H9 (cell line): Measurements from ENCODE around the gene ZDHHC11. TPM values are rescaled to one million over a fixed set of nuclear protein-coding genes. Genes with fewer than 3 reads are reported as not detected.
"Not testable (repeated sequence)": the region's sequence is repeated elsewhere in the genome, so short reads cannot be mapped to it uniquely, and the experiment has no call there.

Source experiments
- DNase-seq: peaks from one replicate; pipeline ENCODE4 v3.0.0-alpha.2; 2017
- H2AFZ ChIP-seq: one replicate; pipeline ENCODE4 v1.6.1; 2013; ENCODE audit warnings: mild to moderate bottlenecking, low read length, control low read depth, moderate library complexity
- H2AK5ac ChIP-seq: 2 replicates; pipeline ENCODE4 v1.6.1; 2013; ENCODE audit warnings: low read length, control low read depth, mixed read lengths; ENCODE audit not compliant: insufficient read length
- H2BK120ac ChIP-seq: one replicate; pipeline ENCODE4 v1.6.1; 2013; ENCODE audit warnings: low read depth, mild to moderate bottlenecking, low read length, control low read depth, inconsistent platforms; ENCODE audit not compliant: poor library complexity, severe bottlenecking
- H2BK12ac ChIP-seq: 2 replicates; pipeline ENCODE4 v1.6.1; 2013; ENCODE audit warnings: low read length, control low read depth, mixed read lengths, low read depth; ENCODE audit not compliant: insufficient read length
- H2BK15ac ChIP-seq: 2 replicates; pipeline ENCODE4 v1.6.1; 2013; ENCODE audit warnings: low read depth, low read length, control low read depth
- H2BK20ac ChIP-seq: one replicate; pipeline ENCODE4 v1.6.1; 2013; ENCODE audit warnings: low read depth, mild to moderate bottlenecking, low read length, control low read depth, inconsistent platforms; ENCODE audit not compliant: poor library complexity, severe bottlenecking
- H2BK5ac ChIP-seq: 2 replicates; pipeline ENCODE4 v1.6.1; 2013; ENCODE audit warnings: low read length, control low read depth, mixed read lengths; ENCODE audit not compliant: insufficient read length
- H3K14ac ChIP-seq: 2 replicates; pipeline ENCODE4 v1.6.1; 2013; ENCODE audit warnings: low read length, control low read depth; ENCODE audit not compliant: insufficient read depth
- H3K18ac ChIP-seq: 2 replicates; pipeline ENCODE4 v1.6.1; 2013; ENCODE audit warnings: low read depth, mild to moderate bottlenecking, mixed read lengths, low read length, control low read depth; ENCODE audit not compliant: insufficient read length
- H3K23ac ChIP-seq: 2 replicates; pipeline ENCODE4 v1.6.1; 2013; ENCODE audit warnings: low read length, control low read depth, mixed read lengths, low read depth; ENCODE audit not compliant: insufficient read length
- H3K23me2 ChIP-seq: 2 replicates; pipeline ENCODE4 v1.6.1; 2013; ENCODE audit warnings: low read depth, mild to moderate bottlenecking, mixed read lengths, low read length, control low read depth; ENCODE audit not compliant: insufficient read length, poor library complexity, severe bottlenecking
- H3K27ac ChIP-seq: 2 replicates; pipeline ENCODE4 v1.5.1; 2013; ENCODE audit warnings: low read length, control low read depth, mixed read lengths, low read depth; ENCODE audit not compliant: insufficient read length
- H3K27me3 ChIP-seq: 2 replicates; pipeline ENCODE4 v1.6.1; 2013; ENCODE audit warnings: low read length, control low read depth, inconsistent platforms; ENCODE audit not compliant: insufficient read depth
- H3K4ac ChIP-seq: 2 replicates; pipeline ENCODE4 v1.6.1; 2013; ENCODE audit warnings: low read depth, mild to moderate bottlenecking, control low read depth, inconsistent platforms, low read length, moderate library complexity
- H3K4me1 ChIP-seq: 2 replicates; pipeline ENCODE4 v1.6.1; 2013; ENCODE audit warnings: low read length, control low read depth, inconsistent platforms; ENCODE audit not compliant: insufficient read depth
- H3K4me2 ChIP-seq: 2 replicates; pipeline ENCODE4 v1.6.1; 2013; ENCODE audit warnings: low read length, control low read depth, mixed read lengths; ENCODE audit not compliant: insufficient read length, insufficient read depth
- H3K56ac ChIP-seq: 2 replicates; pipeline ENCODE4 v1.6.1; 2013; ENCODE audit warnings: low read depth, mild to moderate bottlenecking, mixed read lengths, low read length, control low read depth; ENCODE audit not compliant: insufficient read length
- H3K79me1 ChIP-seq: 2 replicates; pipeline ENCODE4 v1.6.1; 2013; ENCODE audit warnings: low read depth, mild to moderate bottlenecking, moderate library complexity, low read length, control low read depth, inconsistent platforms; ENCODE audit not compliant: insufficient read depth, poor library complexity, severe bottlenecking
- H3K79me2 ChIP-seq: 2 replicates; pipeline ENCODE4 v1.6.1; 2013; ENCODE audit warnings: low read length, control low read depth, inconsistent platforms; ENCODE audit not compliant: insufficient read depth
- H3K9ac ChIP-seq: 2 replicates; pipeline ENCODE4 v1.6.1; 2013; ENCODE audit warnings: low read length, control low read depth, mixed read lengths; ENCODE audit not compliant: insufficient read length; ENCODE audit errors: extremely low read depth
- H3K9me3 ChIP-seq: one replicate; pipeline ENCODE4 v1.6.1; 2013; ENCODE audit warnings: low read depth, low read length, inconsistent platforms; ENCODE audit not compliant: control insufficient read depth
- H3T11ph ChIP-seq: one replicate; pipeline ENCODE4 v1.6.1; 2013; ENCODE audit warnings: mild to moderate bottlenecking, low read length, control low read depth, inconsistent platforms
- H4K20me1 ChIP-seq: one replicate; pipeline ENCODE4 v1.6.1; 2013; ENCODE audit not compliant: control insufficient read depth, insufficient read length, insufficient read depth
- H4K5ac ChIP-seq: 2 replicates; pipeline ENCODE4 v1.6.1; 2013; ENCODE audit warnings: low read depth, mild to moderate bottlenecking, mixed read lengths, low read length, control low read depth; ENCODE audit not compliant: insufficient read length
- H4K8ac ChIP-seq: replicated peaks from 2 replicates; pipeline ENCODE4 v1.6.1; 2013; ENCODE audit warnings: low read length, control low read depth, mixed read lengths, low read depth; ENCODE audit not compliant: insufficient read length
- H4K91ac ChIP-seq: 2 replicates; pipeline ENCODE4 v1.6.1; 2013; ENCODE audit warnings: low read depth, mild to moderate bottlenecking, moderate library complexity, mixed read lengths, low read length, control low read depth; ENCODE audit not compliant: insufficient read length
- H3K27ac Mint-ChIP-seq, 3 experiments: 2 replicates in 2 of 3; 3 replicates in 1 of 3; pipeline ENCODE4 v1.8.0; 2020 to 2021; ENCODE audit warnings: mixed read lengths in 3 of 3, mild to moderate bottlenecking in 1 of 3, moderate library complexity in 1 of 3
- H3K27me3 Mint-ChIP-seq: 2 replicates; pipeline ENCODE4 v1.8.0; 2021; ENCODE audit warnings: low read depth, mild to moderate bottlenecking, moderate library complexity, mixed read lengths
- H3K36me3 Mint-ChIP-seq, 3 experiments: 2 replicates in 2 of 3; 3 replicates in 1 of 3; pipeline ENCODE4 v1.8.0; 2020 to 2021; ENCODE audit warnings: low read depth in 3 of 3, mixed read lengths in 3 of 3; ENCODE audit not compliant: insufficient read depth in 1 of 3
- H3K4me1 Mint-ChIP-seq, 2 experiments: 2 replicates each; pipeline ENCODE4 v1.8.0; 2020; ENCODE audit warnings: mixed read lengths in 2 of 2
- H3K4me3 Mint-ChIP-seq, 2 experiments: 2 replicates in 1 of 2; 3 replicates in 1 of 2; pipeline ENCODE4 v1.8.0; 2020 to 2021; ENCODE audit warnings: mild to moderate bottlenecking in 2 of 2, mixed read lengths in 2 of 2, moderate library complexity in 1 of 2
- H3K9me3 Mint-ChIP-seq, 2 experiments: 2 replicates in 1 of 2; 3 replicates in 1 of 2; pipeline ENCODE4 v1.8.0; 2020; ENCODE audit warnings: mild to moderate bottlenecking in 2 of 2, mixed read lengths in 2 of 2, moderate library complexity in 1 of 2
- WGBS: extraction: QIAGEN DNeasy Blood & Tissue Kit; methylation state at CpG from one replicate; pipeline ENCODE4 v1.1.7; 2013; ENCODE audit warnings: missing lambda C conversion rate, low lambda C conversion rate, mixed read lengths; ENCODE audit not compliant: insufficient read length; ENCODE audit errors: extremely low coverage; 5-methylcytosine and 5-hydroxymethylcytosine counted together
- total RNA-seq: library from RNA; stranded (reverse); gene quantifications from 2 replicates; pipeline ENCODE4 v1.2.1, GENCODE V29; 2021

The ZDHHC11 gene
- total RNA-seq, 1 experiment from 2014 or later: 37.6 TPM

DNA sequence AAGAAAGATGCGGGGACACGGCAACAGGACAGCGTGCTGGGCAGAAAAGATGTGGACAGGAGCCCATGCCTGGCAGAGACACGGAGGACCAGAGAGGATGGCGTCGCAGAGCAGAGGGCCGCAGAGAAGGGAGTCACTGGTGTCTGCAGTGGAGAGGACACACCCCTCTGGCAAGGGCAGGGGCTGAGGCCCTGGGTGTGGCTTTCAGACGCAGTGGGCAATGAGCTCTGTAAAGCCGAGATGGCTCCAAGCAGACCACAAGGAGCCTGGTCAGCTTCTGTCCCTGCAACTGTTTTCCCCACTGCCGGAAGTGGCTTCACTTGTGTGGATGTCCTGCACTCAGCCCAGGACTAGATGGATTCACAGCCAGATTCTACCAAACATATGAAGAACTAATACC, 62.1 kb downstream of the ZDHHC11 start:
- not testable (repeated sequence) for H4K91ac ChIP-seq, H3K9ac ChIP-seq, H3K18ac ChIP-seq, H3K9me3 ChIP-seq, H3K23ac ChIP-seq, H2BK5ac ChIP-seq, H3K4me2 ChIP-seq, H4K8ac ChIP-seq, H2AK5ac ChIP-seq, H3K4me1 ChIP-seq, H2BK12ac ChIP-seq, H3K27me3 ChIP-seq, H3K27ac ChIP-seq, H3K56ac ChIP-seq, H3K79me1 ChIP-seq, H4K5ac ChIP-seq, H4K20me1 ChIP-seq, H2BK20ac ChIP-seq, H3K27ac Mint-ChIP-seq, H2AFZ ChIP-seq, H3K4me1 Mint-ChIP-seq, H3K23me2 ChIP-seq, H3K4me3 Mint-ChIP-seq, H3K14ac ChIP-seq, H3K4ac ChIP-seq, H3T11ph ChIP-seq, H3K79me2 ChIP-seq, H2BK120ac ChIP-seq, H2BK15ac ChIP-seq, DNase-seq
- peaks cover 44 to 50% of the 10 kb centered on the region in 2 experiments for H3K9me3 Mint-ChIP-seq
- H3K27me3 Mint-ChIP-seq: peaks cover 54% of the 10 kb centered on the region
- H3K36me3 Mint-ChIP-seq: peaks cover 34 to 54% (median 43%) of the 10 kb centered on the region in 3 experiments
- no CpG with 5 or more reads among the region's 10 CpGs for WGBS

DNA sequence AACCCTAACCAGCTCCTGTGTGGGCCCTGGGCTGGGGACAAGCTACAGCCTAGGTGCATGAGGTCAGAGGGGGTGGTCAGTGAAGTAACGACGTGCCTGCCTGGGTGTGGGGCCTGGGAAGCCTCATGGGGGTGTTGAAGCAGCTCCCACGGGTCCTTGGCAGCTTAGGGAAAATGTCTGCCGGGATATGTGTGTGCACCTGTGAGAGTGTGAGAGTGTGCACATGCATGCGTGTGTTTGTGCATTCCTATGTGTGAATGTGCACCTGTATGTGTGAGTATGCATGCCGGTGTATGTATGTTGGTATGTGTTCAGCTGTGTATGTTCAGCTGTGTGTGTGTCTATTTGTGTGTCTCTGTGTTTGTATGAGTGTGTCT, 62.9 kb downstream of the ZDHHC11 start:
- not testable (repeated sequence) for H2BK20ac ChIP-seq, H2BK15ac ChIP-seq, H3K56ac ChIP-seq, H2BK120ac ChIP-seq, H3K23me2 ChIP-seq, H3K23ac ChIP-seq, H3K27ac ChIP-seq, H2AK5ac ChIP-seq, H4K91ac ChIP-seq, H3K4me2 ChIP-seq, H2BK12ac ChIP-seq, H3K4me1 ChIP-seq, H4K8ac ChIP-seq, H3K27me3 ChIP-seq, H2BK5ac ChIP-seq, H3K79me1 ChIP-seq, H3K4ac ChIP-seq, DNase-seq, H3T11ph ChIP-seq, H3K27ac Mint-ChIP-seq, H3K4me1 Mint-ChIP-seq, H3K9ac ChIP-seq, H3K18ac ChIP-seq, H3K79me2 ChIP-seq, H2AFZ ChIP-seq, H3K14ac ChIP-seq, H3K9me3 ChIP-seq, H4K20me1 ChIP-seq, H4K5ac ChIP-seq, H3K4me3 Mint-ChIP-seq
- H3K27me3 Mint-ChIP-seq: peaks cover 57% of the 10 kb centered on the region
- no CpG with 5 or more reads among the region's 6 CpGs for WGBS
- H3K36me3 Mint-ChIP-seq: peaks cover 26 to 45% (median 37%) of the 10 kb centered on the region in 3 experiments
- H3K9me3 Mint-ChIP-seq: peaks cover 36 to 42% of the 10 kb centered on the region in 2 experiments
